AG04449 (cell line): ENCODE results near the gene UBQLN2.

Experiments used
- CTCF ChIA-PET: fragments of 350-600 bp; formaldehyde crosslinking; extraction: SDS; loops from one replicate; lab custom pipeline; 2021; ENCODE audit warnings: antibody characterized with exemption; lab: Yijun Ruan, JAX
- POLR2A ChIA-PET: fragments of 400-600, 350-600 bp; formaldehyde crosslinking; extraction: SDS; loops from one replicate; lab custom pipeline; 2020; ENCODE audit warnings: antibody characterized with exemption, inconsistent platforms; lab: Yijun Ruan, JAX
- DNase-seq: peaks from one replicate; pipeline ENCODE4 v3.0.0-alpha.2; 2010; ENCODE audit warnings: low read depth, low spot score
- H3K4me3 ChIP-seq: 2 replicates; pipeline ENCODE4 v1.5.1; 2011; ENCODE audit warnings: low read depth, mild to moderate bottlenecking, control low read depth, low read length
- TF ChIP-seq, protein P1 (sequence below): IDR thresholded peaks from one replicate; pipeline ENCODE4 v1.5.1; 2011; ENCODE audit warnings: mild to moderate bottlenecking, moderate library complexity, low read length, control low read depth, inconsistent platforms; ENCODE audit not compliant: insufficient read depth; ENCODE audit errors: missing control alignments

Gene UBQLN2

DNA sequence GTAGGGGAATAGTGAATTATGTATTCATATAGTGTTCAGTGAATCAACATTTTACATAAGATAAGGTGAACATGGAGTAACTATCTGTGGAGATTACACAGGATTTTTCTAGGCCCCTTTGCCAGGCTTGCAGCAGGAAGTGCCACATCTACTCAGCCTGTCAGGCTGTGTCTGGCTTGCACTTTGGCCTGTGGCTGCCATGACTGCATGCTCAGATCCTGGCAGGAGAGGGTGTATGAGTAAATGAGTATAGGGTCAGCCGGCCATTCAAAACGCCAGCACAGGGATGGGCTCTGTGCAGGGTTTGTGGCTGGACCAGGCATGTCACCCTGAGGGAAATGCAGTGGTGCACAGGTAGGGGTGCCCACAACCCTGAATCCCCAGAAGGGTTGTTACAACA is 51.9 kb downstream of the UBQLN2 start:
- CTCF ChIA-PET = no interaction called here
- no peak overlapping the region for H3K4me3 ChIP-seq
- no peak for DNase-seq
- POLR2A ChIA-PET = no interaction called here
- TF ChIP-seq, protein P1, sequence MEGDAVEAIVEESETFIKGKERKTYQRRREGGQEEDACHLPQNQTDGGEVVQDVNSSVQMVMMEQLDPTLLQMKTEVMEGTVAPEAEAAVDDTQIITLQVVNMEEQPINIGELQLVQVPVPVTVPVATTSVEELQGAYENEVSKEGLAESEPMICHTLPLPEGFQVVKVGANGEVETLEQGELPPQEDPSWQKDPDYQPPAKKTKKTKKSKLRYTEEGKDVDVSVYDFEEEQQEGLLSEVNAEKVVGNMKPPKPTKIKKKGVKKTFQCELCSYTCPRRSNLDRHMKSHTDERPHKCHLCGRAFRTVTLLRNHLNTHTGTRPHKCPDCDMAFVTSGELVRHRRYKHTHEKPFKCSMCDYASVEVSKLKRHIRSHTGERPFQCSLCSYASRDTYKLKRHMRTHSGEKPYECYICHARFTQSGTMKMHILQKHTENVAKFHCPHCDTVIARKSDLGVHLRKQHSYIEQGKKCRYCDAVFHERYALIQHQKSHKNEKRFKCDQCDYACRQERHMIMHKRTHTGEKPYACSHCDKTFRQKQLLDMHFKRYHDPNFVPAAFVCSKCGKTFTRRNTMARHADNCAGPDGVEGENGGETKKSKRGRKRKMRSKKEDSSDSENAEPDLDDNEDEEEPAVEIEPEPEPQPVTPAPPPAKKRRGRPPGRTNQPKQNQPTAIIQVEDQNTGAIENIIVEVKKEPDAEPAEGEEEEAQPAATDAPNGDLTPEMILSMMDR = no peak
